WTC11 (cell line): ENCODE results near the gene PPFIBP2.

Experiments used
- ESRRA ChIP-seq: sonication (generic); formaldehyde crosslinking; IDR thresholded peaks from 2 replicates; pipeline ENCODE4 v1.8.1; 2022; ENCODE audit warnings: mild to moderate bottlenecking, missing genetic modification reagents, borderline replicate concordance
- KAT7 ChIP-seq: sonication (generic); formaldehyde crosslinking; IDR thresholded peaks from 2 replicates; pipeline ENCODE4 v1.8.1; 2023; ENCODE audit warnings: missing genetic modification reagents, mild to moderate bottlenecking, borderline replicate concordance
- NFE2L1 ChIP-seq: sonication (generic); formaldehyde crosslinking; IDR thresholded peaks from 2 replicates; pipeline ENCODE4 v1.8.1; 2023; ENCODE audit warnings: missing genetic modification reagents
- TEAD4 ChIP-seq: sonication (generic); formaldehyde crosslinking; IDR thresholded peaks from 2 replicates; pipeline ENCODE4 v1.8.0; 2022; ENCODE audit warnings: mild to moderate bottlenecking, missing genetic modification reagents
- ZNF121 ChIP-seq: sonication (generic); formaldehyde crosslinking; IDR thresholded peaks from 2 replicates; pipeline ENCODE4 v1.8.0; 2023; ENCODE audit warnings: missing genetic modification reagents
- TF ChIP-seq, protein P1 (sequence below): fragments of 200-600 bp; IDR thresholded peaks from 2 replicates; pipeline ENCODE4 v1.8.0; 2022; ENCODE audit warnings: antibody characterized with exemption
- TF ChIP-seq, protein P2 (sequence below): sonication (generic); formaldehyde crosslinking; IDR thresholded peaks from 2 replicates; pipeline ENCODE4 v1.8.1; 2023; ENCODE audit warnings: mild to moderate bottlenecking, missing genetic modification reagents, borderline replicate concordance
- TF ChIP-seq, protein P3 (sequence below): sonication (generic); formaldehyde crosslinking; IDR thresholded peaks from 2 replicates; pipeline ENCODE4 v1.8.1; 2022; ENCODE audit warnings: low read depth, missing genetic modification reagents, borderline replicate concordance
- TF ChIP-seq, protein P4 (sequence below): sonication (generic); formaldehyde crosslinking; IDR thresholded peaks from 2 replicates; pipeline ENCODE4 v1.8.0; 2022; ENCODE audit warnings: mild to moderate bottlenecking, missing genetic modification reagents
- TF ChIP-seq, protein P5 (sequence below): sonication (generic); formaldehyde crosslinking; IDR thresholded peaks from 2 replicates; pipeline ENCODE4 v1.8.0; 2022; ENCODE audit warnings: mild to moderate bottlenecking, missing genetic modification reagents
- TF ChIP-seq, protein P6 (sequence below): sonication (generic); formaldehyde crosslinking; IDR thresholded peaks from 2 replicates; pipeline ENCODE4 v1.8.1; 2023; ENCODE audit warnings: mild to moderate bottlenecking, missing genetic modification reagents, moderate library complexity
- TF ChIP-seq, protein P7 (sequence below): fragments of 250-450 bp; sonication (Bioruptor Pico); IDR thresholded peaks from 2 replicates; pipeline ENCODE4 v2.1.2; 2022; ENCODE audit warnings: mild to moderate bottlenecking, moderate library complexity

DNA sequence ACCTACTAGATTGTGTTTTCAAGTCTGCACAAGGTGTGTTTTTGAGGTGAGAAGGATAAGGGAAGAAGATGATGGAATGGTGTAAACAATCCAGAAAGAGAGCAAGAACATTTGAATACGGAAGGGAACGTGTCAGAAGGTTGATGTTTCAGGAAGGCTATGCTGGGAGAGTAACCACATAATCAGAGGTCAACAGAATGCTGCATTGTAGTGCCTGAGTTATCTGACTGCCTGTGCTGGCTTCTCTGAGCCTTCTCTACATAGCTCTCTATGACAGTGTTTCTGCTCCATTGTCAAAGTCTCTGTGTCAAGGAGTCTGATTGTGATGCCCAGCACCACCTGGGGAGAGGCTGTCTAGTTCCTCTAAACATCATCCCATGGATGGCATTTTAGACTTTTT lies 85.4 kb downstream of the PPFIBP2 start:
- TF ChIP-seq, protein P1, sequence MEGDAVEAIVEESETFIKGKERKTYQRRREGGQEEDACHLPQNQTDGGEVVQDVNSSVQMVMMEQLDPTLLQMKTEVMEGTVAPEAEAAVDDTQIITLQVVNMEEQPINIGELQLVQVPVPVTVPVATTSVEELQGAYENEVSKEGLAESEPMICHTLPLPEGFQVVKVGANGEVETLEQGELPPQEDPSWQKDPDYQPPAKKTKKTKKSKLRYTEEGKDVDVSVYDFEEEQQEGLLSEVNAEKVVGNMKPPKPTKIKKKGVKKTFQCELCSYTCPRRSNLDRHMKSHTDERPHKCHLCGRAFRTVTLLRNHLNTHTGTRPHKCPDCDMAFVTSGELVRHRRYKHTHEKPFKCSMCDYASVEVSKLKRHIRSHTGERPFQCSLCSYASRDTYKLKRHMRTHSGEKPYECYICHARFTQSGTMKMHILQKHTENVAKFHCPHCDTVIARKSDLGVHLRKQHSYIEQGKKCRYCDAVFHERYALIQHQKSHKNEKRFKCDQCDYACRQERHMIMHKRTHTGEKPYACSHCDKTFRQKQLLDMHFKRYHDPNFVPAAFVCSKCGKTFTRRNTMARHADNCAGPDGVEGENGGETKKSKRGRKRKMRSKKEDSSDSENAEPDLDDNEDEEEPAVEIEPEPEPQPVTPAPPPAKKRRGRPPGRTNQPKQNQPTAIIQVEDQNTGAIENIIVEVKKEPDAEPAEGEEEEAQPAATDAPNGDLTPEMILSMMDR = no peak
- TF ChIP-seq, protein P2, sequence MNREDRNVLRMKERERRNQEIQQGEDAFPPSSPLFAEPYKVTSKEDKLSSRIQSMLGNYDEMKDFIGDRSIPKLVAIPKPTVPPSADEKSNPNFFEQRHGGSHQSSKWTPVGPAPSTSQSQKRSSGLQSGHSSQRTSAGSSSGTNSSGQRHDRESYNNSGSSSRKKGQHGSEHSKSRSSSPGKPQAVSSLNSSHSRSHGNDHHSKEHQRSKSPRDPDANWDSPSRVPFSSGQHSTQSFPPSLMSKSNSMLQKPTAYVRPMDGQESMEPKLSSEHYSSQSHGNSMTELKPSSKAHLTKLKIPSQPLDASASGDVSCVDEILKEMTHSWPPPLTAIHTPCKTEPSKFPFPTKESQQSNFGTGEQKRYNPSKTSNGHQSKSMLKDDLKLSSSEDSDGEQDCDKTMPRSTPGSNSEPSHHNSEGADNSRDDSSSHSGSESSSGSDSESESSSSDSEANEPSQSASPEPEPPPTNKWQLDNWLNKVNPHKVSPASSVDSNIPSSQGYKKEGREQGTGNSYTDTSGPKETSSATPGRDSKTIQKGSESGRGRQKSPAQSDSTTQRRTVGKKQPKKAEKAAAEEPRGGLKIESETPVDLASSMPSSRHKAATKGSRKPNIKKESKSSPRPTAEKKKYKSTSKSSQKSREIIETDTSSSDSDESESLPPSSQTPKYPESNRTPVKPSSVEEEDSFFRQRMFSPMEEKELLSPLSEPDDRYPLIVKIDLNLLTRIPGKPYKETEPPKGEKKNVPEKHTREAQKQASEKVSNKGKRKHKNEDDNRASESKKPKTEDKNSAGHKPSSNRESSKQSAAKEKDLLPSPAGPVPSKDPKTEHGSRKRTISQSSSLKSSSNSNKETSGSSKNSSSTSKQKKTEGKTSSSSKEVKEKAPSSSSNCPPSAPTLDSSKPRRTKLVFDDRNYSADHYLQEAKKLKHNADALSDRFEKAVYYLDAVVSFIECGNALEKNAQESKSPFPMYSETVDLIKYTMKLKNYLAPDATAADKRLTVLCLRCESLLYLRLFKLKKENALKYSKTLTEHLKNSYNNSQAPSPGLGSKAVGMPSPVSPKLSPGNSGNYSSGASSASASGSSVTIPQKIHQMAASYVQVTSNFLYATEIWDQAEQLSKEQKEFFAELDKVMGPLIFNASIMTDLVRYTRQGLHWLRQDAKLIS (CRISPR knock-in tag) = no peak
- TF ChIP-seq, protein P3, sequence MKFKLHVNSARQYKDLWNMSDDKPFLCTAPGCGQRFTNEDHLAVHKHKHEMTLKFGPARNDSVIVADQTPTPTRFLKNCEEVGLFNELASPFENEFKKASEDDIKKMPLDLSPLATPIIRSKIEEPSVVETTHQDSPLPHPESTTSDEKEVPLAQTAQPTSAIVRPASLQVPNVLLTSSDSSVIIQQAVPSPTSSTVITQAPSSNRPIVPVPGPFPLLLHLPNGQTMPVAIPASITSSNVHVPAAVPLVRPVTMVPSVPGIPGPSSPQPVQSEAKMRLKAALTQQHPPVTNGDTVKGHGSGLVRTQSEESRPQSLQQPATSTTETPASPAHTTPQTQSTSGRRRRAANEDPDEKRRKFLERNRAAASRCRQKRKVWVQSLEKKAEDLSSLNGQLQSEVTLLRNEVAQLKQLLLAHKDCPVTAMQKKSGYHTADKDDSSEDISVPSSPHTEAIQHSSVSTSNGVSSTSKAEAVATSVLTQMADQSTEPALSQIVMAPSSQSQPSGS (CRISPR knock-in tag) = no peak
- TF ChIP-seq ZNF121 (CRISPR knock-in tag) (no peak), KAT7 (CRISPR knock-in tag) (no peak), TEAD4 (CRISPR knock-in tag) (no peak), NFE2L1 (no peak), ESRRA (CRISPR knock-in tag) (no peak)
- TF ChIP-seq, protein P4, sequence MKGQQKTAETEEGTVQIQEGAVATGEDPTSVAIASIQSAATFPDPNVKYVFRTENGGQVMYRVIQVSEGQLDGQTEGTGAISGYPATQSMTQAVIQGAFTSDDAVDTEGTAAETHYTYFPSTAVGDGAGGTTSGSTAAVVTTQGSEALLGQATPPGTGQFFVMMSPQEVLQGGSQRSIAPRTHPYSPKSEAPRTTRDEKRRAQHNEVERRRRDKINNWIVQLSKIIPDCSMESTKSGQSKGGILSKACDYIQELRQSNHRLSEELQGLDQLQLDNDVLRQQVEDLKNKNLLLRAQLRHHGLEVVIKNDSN (CRISPR knock-in tag) = no peak
- TF ChIP-seq, protein P5, sequence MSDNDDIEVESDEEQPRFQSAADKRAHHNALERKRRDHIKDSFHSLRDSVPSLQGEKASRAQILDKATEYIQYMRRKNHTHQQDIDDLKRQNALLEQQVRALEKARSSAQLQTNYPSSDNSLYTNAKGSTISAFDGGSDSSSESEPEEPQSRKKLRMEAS (CRISPR knock-in tag) = no peak
- TF ChIP-seq, protein P6, sequence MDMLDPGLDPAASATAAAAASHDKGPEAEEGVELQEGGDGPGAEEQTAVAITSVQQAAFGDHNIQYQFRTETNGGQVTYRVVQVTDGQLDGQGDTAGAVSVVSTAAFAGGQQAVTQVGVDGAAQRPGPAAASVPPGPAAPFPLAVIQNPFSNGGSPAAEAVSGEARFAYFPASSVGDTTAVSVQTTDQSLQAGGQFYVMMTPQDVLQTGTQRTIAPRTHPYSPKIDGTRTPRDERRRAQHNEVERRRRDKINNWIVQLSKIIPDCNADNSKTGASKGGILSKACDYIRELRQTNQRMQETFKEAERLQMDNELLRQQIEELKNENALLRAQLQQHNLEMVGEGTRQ (CRISPR knock-in tag) = no peak
- TF ChIP-seq, protein P7, sequence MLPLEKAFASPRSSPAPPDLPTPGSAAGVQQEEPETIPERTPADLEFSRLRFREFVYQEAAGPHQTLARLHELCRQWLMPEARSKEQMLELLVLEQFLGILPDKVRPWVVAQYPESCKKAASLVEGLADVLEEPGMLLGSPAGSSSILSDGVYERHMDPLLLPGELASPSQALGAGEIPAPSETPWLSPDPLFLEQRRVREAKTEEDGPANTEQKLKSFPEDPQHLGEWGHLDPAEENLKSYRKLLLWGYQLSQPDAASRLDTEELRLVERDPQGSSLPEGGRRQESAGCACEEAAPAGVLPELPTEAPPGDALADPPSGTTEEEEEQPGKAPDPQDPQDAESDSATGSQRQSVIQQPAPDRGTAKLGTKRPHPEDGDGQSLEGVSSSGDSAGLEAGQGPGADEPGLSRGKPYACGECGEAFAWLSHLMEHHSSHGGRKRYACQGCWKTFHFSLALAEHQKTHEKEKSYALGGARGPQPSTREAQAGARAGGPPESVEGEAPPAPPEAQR (CRISPR knock-in tag) = no peak
